Measurements from ENCODE around the gene CAMTA1. TPM values are rescaled to one million over a fixed set of nuclear protein-coding genes. Genes with fewer than 3 reads are reported as not detected.

CAMTA1 gene
- total RNA-seq, 1 experiment from 2014 or later, result 82.2 TPM

DNA sequence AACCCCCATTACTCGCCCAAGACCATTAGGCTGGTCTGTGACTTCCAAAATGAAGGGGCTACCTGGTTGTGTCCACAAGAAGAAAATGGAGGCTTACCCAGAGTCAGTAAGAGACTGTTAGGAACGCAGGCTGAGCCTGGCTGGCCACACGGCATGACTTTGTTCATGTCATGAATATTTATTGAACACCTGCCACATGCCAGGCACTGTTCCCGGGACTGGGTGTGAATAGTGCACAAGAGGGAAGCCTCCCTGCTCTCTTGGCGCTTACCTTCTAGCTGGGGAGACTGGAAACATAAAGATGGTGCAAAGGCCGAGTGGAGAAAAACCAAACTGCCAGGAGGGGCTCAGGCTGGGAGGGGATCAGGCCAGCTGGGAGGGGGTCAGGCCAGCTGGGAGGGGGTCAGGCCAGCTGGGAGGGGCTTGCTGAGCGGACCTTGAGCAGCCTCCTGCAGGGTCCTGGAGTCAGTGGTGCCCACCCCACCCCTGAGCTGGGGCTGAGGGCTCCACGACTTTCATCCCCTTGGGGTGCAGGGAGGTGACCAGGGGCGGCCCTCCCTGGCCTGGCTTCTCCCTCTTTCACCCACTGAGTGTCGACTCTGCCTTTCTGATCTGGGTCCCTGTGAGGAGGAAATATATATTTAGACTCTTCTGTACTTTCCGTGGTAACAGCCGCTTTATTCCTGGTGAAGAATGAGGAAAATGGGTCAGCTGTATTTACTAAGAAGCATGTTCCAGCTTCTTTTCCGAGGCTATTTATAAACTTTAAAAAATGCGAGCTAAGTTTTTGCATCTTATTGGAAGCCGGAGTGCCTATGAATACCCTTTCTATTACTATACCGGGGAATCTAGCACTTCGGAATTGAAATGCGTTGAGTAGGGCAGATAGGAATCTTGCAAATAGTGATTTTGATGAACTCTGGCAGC lies 139.0 kb downstream of the CAMTA1 start:
- POLR2A ChIA-PET, result no interaction called here
- no peaks in the 10 kb centered on the region for H3K27me3 ChIP-seq (ENCODE audit: control insufficient read depth, insufficient read depth, low read length)
- in situ Hi-C loops (cut with HindIII; ENCODE audit: low pct_unique_long_range_greater_than_20kb, low sequenced_read_pairs), result no loop called here

GRCh38 chr1:6924891-6925290 lies 139.6 kb downstream of the CAMTA1 start:
- BruUV-seq (replicated peaks), result no TSS peak
- in situ Hi-C loops (cut with HindIII; ENCODE audit: low pct_unique_long_range_greater_than_20kb, low sequenced_read_pairs) (no loop called here), intact Hi-C loops (cut with micrococcal nuclease; ENCODE audit: unreplicated experiment) (no loop called here)
- Histone ChIP-seq H3K27ac (ENCODE audit: low read length) (no peak overlapping the region), H3K9me3 (ENCODE audit: control insufficient read depth, insufficient read depth, low read depth, low read length) (no peaks in the 10 kb centered on the region), H3K4me3 (ENCODE audit: low read depth in 2 of 2, low read length in 2 of 2) (no peak overlapping the region), H3K4me1 (ENCODE audit: control insufficient read depth, insufficient read depth, low read length) (no peaks in the 10 kb centered on the region), H3K27me3 (ENCODE audit: control insufficient read depth, insufficient read depth, low read length) (no peaks in the 10 kb centered on the region), H3K36me3 (ENCODE audit: control insufficient read depth, insufficient read depth, low read length) (no peaks in the 10 kb centered on the region)
- TF ChIP-seq CTCF (IDR thresholded peaks at IDR 0.05), result no peak
- TF ChIP-seq POLR2AphosphoS5 (IDR thresholded peaks at IDR 0.05; ENCODE audit: low read depth, low read length), result no peak
- TF ChIP-seq TCF7L2 (IDR thresholded peaks at IDR 0.05; ENCODE audit: low read depth, low read length), result no peak
- no peak for TF ChIP-seq REST (IDR thresholded peaks at IDR 0.05; ENCODE audit: insufficient read depth in 1 of 2, low read depth in 2 of 2, low read length in 1 of 2)
- TF ChIP-seq SIN3A (IDR thresholded peaks at IDR 0.05; ENCODE audit: borderline replicate concordance, insufficient read depth, low read depth, low read length), result no peak
- CTCF ChIA-PET, result no interaction called here
- no peak for ATAC-seq
- DNase-seq (ENCODE audit: low read depth, low spot score), result no peak
- POLR2A ChIA-PET, result no interaction called here

More for the DNA sequence above, 139.0 kb downstream of the CAMTA1 start:
- DNase-seq (ENCODE audit: low read depth, low spot score), result no peak
- no peak for ATAC-seq
- TF ChIP-seq REST (IDR thresholded peaks at IDR 0.05; ENCODE audit: insufficient read depth in 1 of 2, low read depth in 2 of 2, low read length in 1 of 2) (no peak), TCF7L2 (IDR thresholded peaks at IDR 0.05; ENCODE audit: low read depth, low read length) (no peak), POLR2AphosphoS5 (IDR thresholded peaks at IDR 0.05; ENCODE audit: low read depth, low read length) (no peak), SIN3A (IDR thresholded peaks at IDR 0.05; ENCODE audit: borderline replicate concordance, insufficient read depth, low read depth, low read length) (no peak), CTCF (IDR thresholded peaks at IDR 0.05) (no peak)
- Histone ChIP-seq H3K9me3 (ENCODE audit: control insufficient read depth, insufficient read depth, low read depth, low read length) (no peaks in the 10 kb centered on the region), H3K4me1 (ENCODE audit: control insufficient read depth, insufficient read depth, low read length) (no peaks in the 10 kb centered on the region), H3K4me3 (ENCODE audit: low read depth in 2 of 2, low read length in 2 of 2) (no peak overlapping the region), H3K27ac (ENCODE audit: low read length) (no peak overlapping the region), H3K36me3 (ENCODE audit: control insufficient read depth, insufficient read depth, low read length) (no peaks in the 10 kb centered on the region)
- CTCF ChIA-PET, result no interaction called here
- no TSS peak for BruUV-seq (replicated peaks)
- intact Hi-C loops (cut with micrococcal nuclease; ENCODE audit: unreplicated experiment), result no loop called here
